GM19397 (cell line): ENCODE data around the gene ADGRG7.

Source experiments
- ATAC-seq: cut with Tn5 transposase; IDR thresholded peaks from one replicate; pipeline ENCODE4 v1.9.1; 2021; ENCODE audit warnings: mild to moderate bottlenecking, moderate library complexity; ENCODE audit not compliant: unreplicated experiment

The ADGRG7 gene

GRCh38 chr3:100732435-100732834, 123.0 kb downstream of the ADGRG7 start:
- ATAC-seq, result no peak

- ATAC-seq, result no peak
Measured at GRCh38 chr3:100737334-100737733, 127.9 kb downstream of the ADGRG7 start.

GRCh38 chr3:100740207-100740606, 130.8 kb downstream of the ADGRG7 start:
- ATAC-seq, result no peak

GRCh38 chr3:100743535-100743934, 134.1 kb downstream of the ADGRG7 start:
- no peak for ATAC-seq

- ATAC-seq, result no peak
Measured at GRCh38 chr3:100744671-100745070, 135.3 kb downstream of the ADGRG7 start.
